KMS-11 (cell line): ENCODE data around the gene NRM.

Experiments
- H2AFZ ChIP-seq: fragments of 200-600 bp; sonication (generic); 2 replicates; pipeline ENCODE4 v1.6.1; 2016; ENCODE audit warnings: antibody characterized with exemption, mixed run types, low read depth
- H3K27ac ChIP-seq: fragments of 200-600 bp; sonication (generic); 2 replicates; pipeline ENCODE4 v1.6.1; 2016; ENCODE audit warnings: mild to moderate bottlenecking, mixed run types
- H3K27me3 ChIP-seq: fragments of 200-600 bp; sonication (generic); 2 replicates; pipeline ENCODE4 v1.6.1; 2017; ENCODE audit warnings: mild to moderate bottlenecking, low read depth, mixed run types, moderate library complexity; ENCODE audit not compliant: insufficient read depth
- H3K36me3 ChIP-seq: fragments of 200-600 bp; sonication (generic); 2 replicates; pipeline ENCODE4 v1.6.1; 2017; ENCODE audit warnings: mild to moderate bottlenecking, mixed run types; ENCODE audit not compliant: insufficient read depth
- H3K4me1 ChIP-seq: fragments of 200-600 bp; sonication (generic); 2 replicates; pipeline ENCODE4 v1.6.1; 2016; ENCODE audit warnings: mild to moderate bottlenecking, low read depth, mixed run types; ENCODE audit not compliant: poor library complexity, severe bottlenecking
- H3K4me2 ChIP-seq: fragments of 200-600 bp; sonication (generic); 2 replicates; pipeline ENCODE4 v1.7.0; 2016; ENCODE audit warnings: mild to moderate bottlenecking, mixed run types
- H3K4me3 ChIP-seq: fragments of 200-600 bp; sonication (generic); IDR thresholded peaks from 2 replicates; pipeline ENCODE4 v1.6.1; 2017; ENCODE audit warnings: low read depth, low read length, mixed read lengths; ENCODE audit not compliant: insufficient read depth
- H3K79me2 ChIP-seq: fragments of 200-600 bp; sonication (generic); 2 replicates; pipeline ENCODE4 v1.6.1; 2016; ENCODE audit warnings: low read depth, mixed run types; ENCODE audit not compliant: insufficient read depth
- H3K9ac ChIP-seq: fragments of 200-600 bp; sonication (generic); 2 replicates; pipeline ENCODE4 v1.6.1; 2016; ENCODE audit warnings: mild to moderate bottlenecking, mixed run types
- H4K20me1 ChIP-seq: fragments of 200-600 bp; sonication (generic); 2 replicates; pipeline ENCODE4 v1.6.1; 2016; ENCODE audit warnings: mild to moderate bottlenecking, mixed run types; ENCODE audit not compliant: insufficient read depth
- CTCF ChIP-seq: fragments of 200-600 bp; sonication (generic); conservative IDR thresholded peaks from 2 replicates; pipeline ENCODE4 v1.6.1; 2017; ENCODE audit warnings: low read depth, mild to moderate bottlenecking, antibody characterized with exemption, low read length, moderate library complexity, mixed read lengths

NRM gene

GRCh38 chr6:30709101-30709868 lies 18.5 kb upstream of the NRM start:
- Histone ChIP-seq H2AFZ (no peak overlapping the region), H3K27ac (peak overlapping the region; percentile 70; the same call in 1 of the 2 replicates), H3K9ac (no peak overlapping the region), H3K4me1 (peaks cover 80% of the 10 kb centered on the region), H3K4me3 (no peak overlapping the region), H3K4me2 (peak overlapping the region; percentile 68; the same call in 1 of the 2 replicates), H3K79me2 (no peaks in the 10 kb centered on the region), H4K20me1 (no peaks in the 10 kb centered on the region), H3K36me3 (no peaks in the 10 kb centered on the region; the same call in 1 of the 2 replicates), H3K27me3 (no peaks in the 10 kb centered on the region)
- no peak for TF ChIP-seq CTCF

- Histone ChIP-seq H3K36me3 (no peaks in the 10 kb centered on the region), H3K4me3 (no peak overlapping the region), H3K27ac (peak overlapping the region; percentile 70), H3K4me1 (peaks cover 61% of the 10 kb centered on the region), H3K9ac (peak overlapping the region; percentile 37; the same call in 1 of the 2 replicates), H2AFZ (no peak overlapping the region), H3K27me3 (no peaks in the 10 kb centered on the region), H3K79me2 (no peaks in the 10 kb centered on the region), H3K4me2 (peak overlapping the region; percentile 68), H4K20me1 (no peaks in the 10 kb centered on the region)
- no peak for TF ChIP-seq CTCF
Measured at GRCh38 chr6:30707281-30707850, 16.6 kb upstream of the NRM start.

GRCh38 chr6:30705620-30706019 lies 14.8 kb upstream of the NRM start:
- TF ChIP-seq CTCF: no peak

GRCh38 chr6:30703821-30704220 lies 13.0 kb upstream of the NRM start:
- Histone ChIP-seq H3K27me3 (no peaks in the 10 kb centered on the region), H3K79me2 (no peaks in the 10 kb centered on the region), H3K9ac (no peak overlapping the region), H3K4me3 (no peak overlapping the region), H4K20me1 (no peaks in the 10 kb centered on the region), H3K27ac (no peak overlapping the region), H3K36me3 (no peaks in the 10 kb centered on the region), H3K4me1 (peaks cover 25% of the 10 kb centered on the region), H3K4me2 (no peak overlapping the region), H2AFZ (no peak overlapping the region)
- TF ChIP-seq CTCF: no peak

More at GRCh38 chr6:30705620-30706019, 14.8 kb upstream of the NRM start:
- Histone ChIP-seq H3K4me1 (peaks cover 43% of the 10 kb centered on the region), H3K9ac (no peak overlapping the region), H3K4me2 (no peak overlapping the region), H3K27ac (no peak overlapping the region), H4K20me1 (no peaks in the 10 kb centered on the region), H3K27me3 (no peaks in the 10 kb centered on the region), H2AFZ (no peak overlapping the region), H3K79me2 (no peaks in the 10 kb centered on the region), H3K36me3 (no peaks in the 10 kb centered on the region), H3K4me3 (no peak overlapping the region)
